Panc1 (cell line): ENCODE results near the gene MAGI2. TPM values are rescaled to one million over a fixed set of nuclear protein-coding genes. Genes with fewer than 3 reads are reported as not detected.

Experiments used
- ATAC-seq: fragments of 200-7000 bp; cut with Tn5 transposase; 2 replicates; pipeline ENCODE4 v1.9.1; 2020; ENCODE audit warnings: mild to moderate bottlenecking, moderate library complexity
- BruUV-seq: library from RNA; stranded (reverse); fragments of 400-500 nt; replicated peaks from 2 replicates; lab custom pipeline; 2021; lab: Mats Ljungman, UMichigan
- CTCF ChIA-PET: fragments of 300-600 bp; sonication (Branson Sonifier 250); formaldehyde crosslinking; loops from one replicate; lab custom pipeline; 2022; ENCODE audit warnings: antibody characterized with exemption; lab: Charles Lee
- POLR2A ChIA-PET: fragments of 300-600 bp; sonication (Branson Sonifier 250); formaldehyde crosslinking; loops from one replicate; lab custom pipeline; 2022; ENCODE audit warnings: antibody characterized with exemption; lab: Charles Lee
- DNase-seq: peaks from one replicate; pipeline ENCODE4 v3.0.0-alpha.2; 2010; ENCODE audit warnings: low read depth, low spot score
- H3K27ac ChIP-seq: 2 replicates; pipeline ENCODE4 v1.5.1; 2011; ENCODE audit warnings: mild to moderate bottlenecking, low read length, inconsistent platforms
- H3K27me3 ChIP-seq: fragments of 200-500 bp; sonication (Bioruptor generic); 2 replicates; pipeline ENCODE4 v1.6.0; 2014; ENCODE audit warnings: low read length, inconsistent platforms; ENCODE audit not compliant: control insufficient read depth, insufficient read depth
- H3K36me3 ChIP-seq: fragments of 200-500 bp; sonication (Bioruptor generic); 2 replicates; pipeline ENCODE4 v1.5.1; 2014; ENCODE audit warnings: inconsistent platforms, mild to moderate bottlenecking, low read length, moderate library complexity; ENCODE audit not compliant: control insufficient read depth, insufficient read depth
- H3K4me1 ChIP-seq: 2 replicates; pipeline ENCODE4 v1.5.1; 2011; ENCODE audit warnings: inconsistent platforms, mild to moderate bottlenecking, low read length, moderate library complexity; ENCODE audit not compliant: control insufficient read depth, insufficient read depth
- H3K4me3 ChIP-seq, 2 experiments: 2 replicates each; pipeline ENCODE4 v1.5.1; 2011 to 2012; ENCODE audit warnings: low read depth in 2 of 2, low read length in 2 of 2, mild to moderate bottlenecking in 2 of 2, inconsistent platforms in 1 of 2, moderate library complexity in 1 of 2
- H3K9me3 ChIP-seq: fragments of 200-500 bp; sonication (Bioruptor generic); 2 replicates; pipeline ENCODE4 v1.5.1; 2014; ENCODE audit warnings: low read depth, mild to moderate bottlenecking, inconsistent platforms, low read length, moderate library complexity; ENCODE audit not compliant: control insufficient read depth, insufficient read depth
- POLR2AphosphoS5 ChIP-seq: IDR thresholded peaks from 2 replicates; pipeline ENCODE4 v1.6.1; 2012; ENCODE audit warnings: mild to moderate bottlenecking, low read depth, low read length, moderate library complexity
- REST ChIP-seq, 2 experiments: IDR thresholded peaks; 2 replicates each; pipeline ENCODE4 v1.6.1; 2011 to 2012; ENCODE audit warnings: low read depth in 2 of 2, control low read depth in 1 of 2, low read length in 1 of 2, mild to moderate bottlenecking in 1 of 2, moderate library complexity in 1 of 2; ENCODE audit not compliant: insufficient read depth in 1 of 2
- SIN3A ChIP-seq: IDR thresholded peaks from 2 replicates; pipeline ENCODE4 v1.6.1; 2012; ENCODE audit warnings: low read depth, mild to moderate bottlenecking, low read length, moderate library complexity, borderline replicate concordance; ENCODE audit not compliant: insufficient read depth
- TCF7L2 ChIP-seq: IDR thresholded peaks from 2 replicates; pipeline ENCODE4 v1.6.1; 2011; ENCODE audit warnings: mild to moderate bottlenecking, low read depth, low read length, inconsistent platforms
- in situ Hi-C: cut with HindIII; loops from 2 replicates; pipeline ENCODE4 v1.10.0; 2016; ENCODE audit warnings: low sequenced_read_pairs, low pct_unique_long_range_greater_than_20kb
- intact Hi-C: fragments of 100-400 bp; cut with micrococcal nuclease; formaldehyde crosslinking; loops from one replicate; pipeline ENCODE4 v1.10.0; 2022; ENCODE audit not compliant: unreplicated experiment
- total RNA-seq: library from RNA; stranded (reverse); gene quantifications from one replicate; pipeline ENCODE4 v1.2.1, GENCODE V29; 2021; ENCODE audit not compliant: unreplicated experiment
- TF ChIP-seq, protein P1 (sequence below): fragments of 450-650 bp; IDR thresholded peaks from 2 replicates; pipeline ENCODE4 v1.5.1; 2017; ENCODE audit warnings: mild to moderate bottlenecking

Gene MAGI2
- total RNA-seq, 1 experiment from 2014 or later: 5.4 TPM

DNA sequence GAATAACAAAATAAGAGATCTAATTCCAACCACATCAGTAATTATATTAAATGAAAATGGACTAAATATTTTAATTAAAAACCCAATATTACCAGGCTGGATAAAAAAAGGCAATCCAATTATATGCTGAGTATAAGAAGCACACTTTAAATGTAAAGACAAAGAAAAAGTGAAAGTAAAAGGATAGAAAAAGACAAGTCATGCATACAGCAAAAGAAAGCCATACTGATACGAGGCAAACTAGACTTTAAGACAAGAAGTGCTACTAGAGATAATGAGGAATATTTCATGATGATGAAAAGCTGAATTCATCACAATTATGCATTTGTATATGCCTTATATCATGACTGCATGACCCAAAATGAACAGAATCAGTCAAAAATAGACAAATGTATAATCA is 1026.3 kb downstream of the MAGI2 start:
- CTCF ChIA-PET: no interaction called here
- DNase-seq: no peak
- Histone ChIP-seq H3K36me3 (no peaks in the 10 kb centered on the region), H3K4me3 (no peak overlapping the region), H3K4me1 (no peaks in the 10 kb centered on the region), H3K9me3 (no peaks in the 10 kb centered on the region), H3K27ac (no peak overlapping the region), H3K27me3 (no peaks in the 10 kb centered on the region)
- ATAC-seq: no peak
- TF ChIP-seq, protein P1, sequence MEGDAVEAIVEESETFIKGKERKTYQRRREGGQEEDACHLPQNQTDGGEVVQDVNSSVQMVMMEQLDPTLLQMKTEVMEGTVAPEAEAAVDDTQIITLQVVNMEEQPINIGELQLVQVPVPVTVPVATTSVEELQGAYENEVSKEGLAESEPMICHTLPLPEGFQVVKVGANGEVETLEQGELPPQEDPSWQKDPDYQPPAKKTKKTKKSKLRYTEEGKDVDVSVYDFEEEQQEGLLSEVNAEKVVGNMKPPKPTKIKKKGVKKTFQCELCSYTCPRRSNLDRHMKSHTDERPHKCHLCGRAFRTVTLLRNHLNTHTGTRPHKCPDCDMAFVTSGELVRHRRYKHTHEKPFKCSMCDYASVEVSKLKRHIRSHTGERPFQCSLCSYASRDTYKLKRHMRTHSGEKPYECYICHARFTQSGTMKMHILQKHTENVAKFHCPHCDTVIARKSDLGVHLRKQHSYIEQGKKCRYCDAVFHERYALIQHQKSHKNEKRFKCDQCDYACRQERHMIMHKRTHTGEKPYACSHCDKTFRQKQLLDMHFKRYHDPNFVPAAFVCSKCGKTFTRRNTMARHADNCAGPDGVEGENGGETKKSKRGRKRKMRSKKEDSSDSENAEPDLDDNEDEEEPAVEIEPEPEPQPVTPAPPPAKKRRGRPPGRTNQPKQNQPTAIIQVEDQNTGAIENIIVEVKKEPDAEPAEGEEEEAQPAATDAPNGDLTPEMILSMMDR: no peak
- TF ChIP-seq POLR2AphosphoS5 (no peak), SIN3A (no peak), TCF7L2 (no peak), REST (IDR thresholded peaks at IDR 0.05; ENCODE audit: insufficient read depth in 1 of 2, low read depth in 2 of 2, low read length in 1 of 2) (no peak)
- intact Hi-C loops (no loop called here), in situ Hi-C loops (no loop called here)
- BruUV-seq: no TSS peak
- POLR2A ChIA-PET: interaction anchor here (0.6 kb wide), 1 partner anchor 403 kb away, joined by 3 read pairs; no protein-coding TSS in a partner anchor

GRCh38 chr7:78420001-78420400 is 1033.5 kb downstream of the MAGI2 start:
- no peaks in the 10 kb centered on the region for H3K4me1 ChIP-seq
- ATAC-seq: no peak
- BruUV-seq: no TSS peak
- DNase-seq: no peak
- POLR2A ChIA-PET: no interaction called here
- H3K9me3 ChIP-seq: no peaks in the 10 kb centered on the region
- H3K4me3 ChIP-seq: no peak overlapping the region
- in situ Hi-C loops: no loop called here
- TF ChIP-seq SIN3A (no peak), TCF7L2 (no peak), REST (IDR thresholded peaks at IDR 0.05; ENCODE audit: insufficient read depth in 1 of 2, low read depth in 2 of 2, low read length in 1 of 2) (no peak), POLR2AphosphoS5 (no peak)
- TF ChIP-seq, protein P1: no peak
- H3K27ac ChIP-seq: no peak overlapping the region
- CTCF ChIA-PET: no interaction called here
- no peaks in the 10 kb centered on the region for H3K36me3 ChIP-seq
- H3K27me3 ChIP-seq: no peaks in the 10 kb centered on the region
- intact Hi-C loops: no loop called here
